Erythroblast (primary cell): ENCODE measurements around the gene PCDHB12.
"Not testable (repeated sequence)": the region's sequence is repeated elsewhere in the genome, so short reads cannot be mapped to it uniquely, and the experiment has no call there.

Experiments used
- GATA1 ChIP-seq: IDR thresholded peaks from 2 replicates; pipeline ENCODE4 v1.6.1; 2011; ENCODE audit warnings: low read depth, mild to moderate bottlenecking, control low read depth, low read length, moderate library complexity
- POLR2A ChIP-seq: IDR thresholded peaks from 2 replicates; pipeline ENCODE4 v1.6.1; 2011; ENCODE audit warnings: mild to moderate bottlenecking, low read length

DNA sequence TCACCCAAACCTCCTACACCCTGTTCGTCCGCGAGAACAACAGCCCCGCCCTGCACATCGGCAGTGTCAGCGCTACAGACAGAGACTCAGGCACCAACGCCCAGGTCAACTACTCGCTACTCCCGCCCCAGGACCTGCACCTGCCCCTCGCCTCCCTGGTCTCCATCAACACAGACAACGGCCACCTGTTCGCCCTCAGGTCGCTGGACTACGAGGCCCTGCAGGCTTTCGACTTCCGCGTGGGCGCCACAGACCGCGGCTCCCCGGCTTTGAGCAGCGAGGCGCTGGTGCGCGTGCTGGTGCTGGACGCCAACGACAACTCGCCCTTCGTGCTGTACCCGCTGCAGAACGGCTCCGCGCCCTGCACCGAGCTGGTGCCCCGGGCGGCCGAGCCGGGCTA, 7.4 kb upstream of the PCDHB12 start:
- not testable (repeated sequence) for TF ChIP-seq POLR2A, GATA1
